RWPE2 (cell line): Measurements from ENCODE around the gene NUP214.

Source experiments
- ATAC-seq: fragments of 200-7000 bp; cut with Tn5 transposase; 3 replicates; pipeline ENCODE4 v1.9.1; 2021; ENCODE audit warnings: low read depth
- DNase-seq: peaks from one replicate; pipeline ENCODE4 v3.0.0-alpha.2; 2020; ENCODE audit warnings: low spot score
- H3K27ac ChIP-seq: fragments of 450-650 bp; 2 replicates; pipeline ENCODE4 v1.5.1; 2017; ENCODE audit warnings: mild to moderate bottlenecking; ENCODE audit not compliant: poor library complexity, severe bottlenecking
- H3K27me3 ChIP-seq: fragments of 250-450 bp; sonication (Bioruptor Pico); 2 replicates; pipeline ENCODE4 v1.5.1; 2021; ENCODE audit warnings: mild to moderate bottlenecking, moderate library complexity; ENCODE audit not compliant: insufficient read depth, poor library complexity, severe bottlenecking
- H3K36me3 ChIP-seq: fragments of 250-450 bp; sonication (Bioruptor Pico); 2 replicates; pipeline ENCODE4 v1.5.1; 2020; ENCODE audit warnings: low read depth, mild to moderate bottlenecking, moderate library complexity
- H3K4me1 ChIP-seq: fragments of 250-450 bp; sonication (Bioruptor Pico); 2 replicates; pipeline ENCODE4 v1.5.1; 2021; ENCODE audit warnings: mild to moderate bottlenecking, moderate library complexity; ENCODE audit not compliant: insufficient read depth, poor library complexity, severe bottlenecking
- H3K4me3 ChIP-seq: fragments of 250-450 bp; sonication (Bioruptor Pico); 2 replicates; pipeline ENCODE4 v1.5.1; 2021; ENCODE audit warnings: mild to moderate bottlenecking, moderate library complexity; ENCODE audit not compliant: severe bottlenecking
- H3K9me3 ChIP-seq: fragments of 250-450 bp; sonication (Bioruptor Pico); 2 replicates; pipeline ENCODE4 v1.5.1; 2021; ENCODE audit warnings: mild to moderate bottlenecking, moderate library complexity; ENCODE audit not compliant: severe bottlenecking
- CTCF ChIP-seq: fragments of 450-650 bp; IDR thresholded peaks from one replicate; pipeline ENCODE4 v1.5.1; 2017; ENCODE audit warnings: mild to moderate bottlenecking, moderate library complexity; ENCODE audit not compliant: poor library complexity, severe bottlenecking

NUP214 gene

DNA sequence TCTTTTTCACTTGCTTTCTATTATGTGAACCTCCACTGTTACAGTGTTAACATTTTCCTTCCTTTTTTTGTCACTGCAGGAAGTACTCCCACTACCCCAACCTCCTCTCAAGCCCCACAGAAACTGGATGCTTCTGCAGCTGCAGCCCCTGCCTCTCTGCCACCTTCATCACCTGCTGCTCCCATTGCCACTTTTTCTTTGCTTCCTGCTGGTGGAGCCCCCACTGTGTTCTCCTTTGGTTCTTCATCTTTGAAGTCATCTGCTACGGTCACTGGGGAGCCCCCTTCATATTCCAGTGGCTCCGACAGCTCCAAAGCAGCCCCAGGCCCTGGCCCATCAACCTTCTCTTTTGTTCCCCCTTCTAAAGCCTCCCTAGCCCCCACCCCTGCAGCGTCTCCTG is 18.8 kb downstream of the NUP214 start:
- H3K36me3 ChIP-seq, result peaks cover 100% of the 10 kb centered on the region
- H3K4me1 ChIP-seq, result no peaks in the 10 kb centered on the region
- H3K27ac ChIP-seq, result no peak overlapping the region
- no peak for TF ChIP-seq CTCF
- H3K4me3 ChIP-seq, result peak overlapping the region; percentile 5
- DNase-seq (no peak), ATAC-seq (no peak)
- H3K27me3 ChIP-seq, result no peaks in the 10 kb centered on the region
- H3K9me3 ChIP-seq, result peaks cover 28% of the 10 kb centered on the region

DNA sequence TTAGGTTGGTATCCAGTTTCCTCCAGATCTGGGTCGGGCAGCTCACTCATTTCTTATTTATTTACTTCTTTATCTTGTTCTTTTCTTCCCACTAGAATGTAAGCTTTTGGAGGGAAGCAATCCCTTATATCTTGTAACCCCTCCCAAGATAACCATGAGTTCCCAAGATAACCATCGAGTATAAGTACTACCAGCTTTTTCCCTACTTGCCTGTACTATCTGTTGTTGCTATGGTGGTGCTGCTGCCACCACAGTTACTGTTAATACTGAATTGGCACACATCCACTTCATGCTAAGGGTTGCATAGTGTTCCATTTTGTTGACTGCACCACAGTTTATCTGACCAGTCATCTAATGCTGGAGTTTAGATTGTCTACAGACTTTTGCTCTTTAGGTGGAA is 19.9 kb downstream of the NUP214 start:
- peaks cover 100% of the 10 kb centered on the region for H3K36me3 ChIP-seq

GRCh38 chr9:131146186-131146585 is 20.8 kb downstream of the NUP214 start:
- Histone ChIP-seq H3K9me3 (peaks cover 23% of the 10 kb centered on the region), H3K27ac (no peak overlapping the region), H3K4me1 (no peaks in the 10 kb centered on the region), H3K36me3 (peaks cover 100% of the 10 kb centered on the region), H3K27me3 (no peaks in the 10 kb centered on the region), H3K4me3 (no peak overlapping the region)
- ATAC-seq (no peak), DNase-seq (no peak)
- TF ChIP-seq CTCF, result no peak

More for the DNA sequence above, 19.9 kb downstream of the NUP214 start:
- H3K27me3 ChIP-seq, result no peaks in the 10 kb centered on the region
- ATAC-seq, result no peak
- no peaks in the 10 kb centered on the region for H3K4me1 ChIP-seq
- no peak for DNase-seq
- H3K27ac ChIP-seq, result no peak overlapping the region
- peaks cover 21% of the 10 kb centered on the region for H3K9me3 ChIP-seq
- TF ChIP-seq CTCF, result no peak
- no peak overlapping the region for H3K4me3 ChIP-seq

DNA sequence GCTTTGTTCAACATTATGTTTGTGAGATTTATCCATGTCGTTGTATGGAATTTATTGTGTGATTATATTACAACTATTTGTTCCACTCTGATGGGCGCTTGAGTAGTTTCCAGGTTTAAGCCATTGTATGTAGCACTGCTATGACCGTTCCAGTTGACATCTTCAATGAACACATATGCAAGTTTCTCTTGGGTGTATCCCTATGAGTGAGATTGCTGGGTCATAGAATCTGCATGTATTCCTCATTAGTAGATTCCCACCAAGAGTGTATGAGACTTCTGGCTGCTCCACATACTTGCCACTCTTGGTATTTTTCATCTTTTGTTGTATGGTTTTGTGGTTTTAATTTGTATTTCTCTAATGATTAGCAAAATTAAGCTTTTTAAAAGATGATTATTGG is 22.9 kb downstream of the NUP214 start:
- ATAC-seq (no peak), DNase-seq (no peak)
- TF ChIP-seq CTCF, result no peak
- Histone ChIP-seq H3K27ac (no peak overlapping the region), H3K4me1 (no peaks in the 10 kb centered on the region), H3K27me3 (no peaks in the 10 kb centered on the region), H3K9me3 (peaks cover 12% of the 10 kb centered on the region), H3K4me3 (no peak overlapping the region), H3K36me3 (peaks cover 100% of the 10 kb centered on the region)

- Histone ChIP-seq H3K4me3 (no peak overlapping the region), H3K36me3 (peaks cover 100% of the 10 kb centered on the region), H3K9me3 (peaks cover 7% of the 10 kb centered on the region), H3K27ac (no peak overlapping the region), H3K4me1 (no peaks in the 10 kb centered on the region), H3K27me3 (no peaks in the 10 kb centered on the region)
- no peak for ATAC-seq
- no peak for DNase-seq
- no peak for TF ChIP-seq CTCF
Observed at GRCh38 chr9:131148966-131149687, 23.7 kb downstream of the NUP214 start.
